HG03280 (cell line): ENCODE data around the gene CST3.

Experiments
- ATAC-seq: cut with Tn5 transposase; IDR thresholded peaks from one replicate; pipeline ENCODE4 v1.9.1; 2021; ENCODE audit warnings: mild to moderate bottlenecking, moderate library complexity; ENCODE audit not compliant: unreplicated experiment

Gene CST3

DNA sequence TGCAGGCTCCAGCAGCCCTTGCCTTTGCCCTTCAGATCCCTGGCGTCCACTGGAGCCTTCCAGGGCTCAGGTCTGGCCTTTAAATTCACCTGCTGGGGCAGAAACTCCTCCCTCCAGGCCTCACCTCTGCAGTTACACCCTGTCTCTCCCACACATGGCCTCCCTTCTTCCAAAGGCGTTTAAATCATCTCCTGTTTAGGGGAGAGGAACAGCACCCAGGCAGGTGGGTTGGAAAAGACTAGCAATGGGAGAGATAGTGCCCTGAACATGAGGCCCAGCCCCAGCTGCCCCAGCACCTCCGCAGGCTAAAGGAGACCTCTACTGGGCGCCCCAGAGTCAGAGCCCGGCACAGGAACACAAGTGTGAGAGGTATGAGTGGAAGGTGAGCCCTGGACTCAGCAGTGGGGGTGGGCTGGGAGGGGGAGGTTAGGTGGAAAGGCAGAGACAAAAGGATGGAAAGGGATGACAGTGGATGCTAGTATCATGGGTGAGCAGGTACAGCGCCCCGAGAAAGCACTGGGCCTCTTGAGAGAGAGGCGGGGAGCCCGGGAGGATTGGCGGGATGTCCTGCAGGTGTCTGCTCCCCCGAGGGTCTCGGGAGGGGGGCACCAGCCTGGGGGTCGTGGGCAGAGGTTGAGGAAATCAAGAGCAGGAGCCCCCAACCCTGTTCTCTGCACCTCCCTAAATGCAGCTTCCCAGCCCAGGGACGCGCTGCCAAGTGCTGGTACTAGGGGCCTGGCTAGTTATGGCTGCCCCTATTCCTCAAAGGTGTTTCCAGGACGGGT is 31.7 kb downstream of the CST3 start, which contains the start of gene CST9:
TSS of gene CST9 (minus strand) at position 51 of the 785 bp plus-strand sequence. CDS start 53 bp downstream, outside the sequence.
- ATAC-seq = no peak

GRCh38 chr20:23604306-23604705 is 33.4 kb downstream of the CST3 start:
- ATAC-seq = no peak

- no peak for ATAC-seq
Measured at GRCh38 chr20:23603321-23603720, 34.4 kb downstream of the CST3 start.

GRCh38 chr20:23602699-23603098 is 35.1 kb downstream of the CST3 start:
- no peak for ATAC-seq

DNA sequence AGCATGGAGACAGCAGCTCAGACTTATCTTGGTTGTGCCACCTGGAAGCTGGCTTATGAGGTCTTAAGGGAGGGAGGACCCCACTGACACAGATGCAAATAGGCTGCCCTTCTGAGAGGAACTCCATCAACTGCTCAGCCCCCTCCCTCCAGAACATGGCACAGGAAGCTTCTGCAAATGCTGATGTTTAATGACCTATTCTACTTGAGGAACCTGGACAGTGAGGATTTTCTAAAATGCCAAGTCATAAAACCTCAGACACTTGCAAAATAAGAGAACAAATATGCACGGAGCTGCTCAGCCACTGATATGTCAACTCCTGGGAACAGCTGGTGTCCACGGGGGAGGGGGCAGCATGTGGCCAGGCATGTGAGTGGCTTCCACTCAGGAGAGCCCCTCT is 35.5 kb downstream of the CST3 start:
- no peak for ATAC-seq

DNA sequence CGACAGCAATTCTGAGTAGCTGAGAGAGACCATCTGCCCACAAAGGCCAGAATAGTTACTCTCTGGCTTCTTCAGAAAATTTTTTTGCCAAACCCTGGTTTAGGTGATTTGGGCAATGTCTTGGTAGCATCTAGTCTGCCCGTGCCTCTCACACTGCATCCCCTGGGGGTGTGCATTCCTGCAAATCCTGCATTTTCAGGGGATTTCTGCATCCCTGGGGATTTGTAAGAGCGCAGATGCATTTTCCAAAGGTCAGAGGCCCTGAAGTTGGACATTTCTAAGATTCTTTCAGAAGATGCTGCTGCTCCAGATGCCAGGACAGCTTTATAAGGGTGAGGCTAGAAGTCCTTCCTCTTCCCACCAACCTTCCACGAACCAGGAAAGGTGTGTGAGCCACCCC is 36.0 kb downstream of the CST3 start:
- ATAC-seq = no peak

DNA sequence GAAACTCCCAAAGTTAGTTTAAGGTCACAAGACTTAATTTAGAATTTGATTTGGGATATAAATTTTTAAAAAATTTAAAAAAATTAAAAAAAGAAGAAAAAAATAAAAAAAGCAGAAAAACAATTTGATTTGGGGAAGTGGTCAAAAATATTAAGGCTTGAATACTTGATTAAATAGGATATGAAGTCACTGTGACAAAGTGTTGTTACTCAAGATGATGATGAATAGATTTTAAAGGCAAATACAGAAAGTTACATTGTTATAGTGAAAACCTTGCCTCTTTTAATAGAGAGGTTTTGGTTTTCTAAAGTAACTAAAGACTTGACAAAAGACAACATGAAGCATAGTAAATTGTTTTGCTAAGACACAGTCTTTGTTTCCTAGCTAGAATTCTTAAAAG is 39.3 kb downstream of the CST3 start:
- no peak for ATAC-seq

DNA sequence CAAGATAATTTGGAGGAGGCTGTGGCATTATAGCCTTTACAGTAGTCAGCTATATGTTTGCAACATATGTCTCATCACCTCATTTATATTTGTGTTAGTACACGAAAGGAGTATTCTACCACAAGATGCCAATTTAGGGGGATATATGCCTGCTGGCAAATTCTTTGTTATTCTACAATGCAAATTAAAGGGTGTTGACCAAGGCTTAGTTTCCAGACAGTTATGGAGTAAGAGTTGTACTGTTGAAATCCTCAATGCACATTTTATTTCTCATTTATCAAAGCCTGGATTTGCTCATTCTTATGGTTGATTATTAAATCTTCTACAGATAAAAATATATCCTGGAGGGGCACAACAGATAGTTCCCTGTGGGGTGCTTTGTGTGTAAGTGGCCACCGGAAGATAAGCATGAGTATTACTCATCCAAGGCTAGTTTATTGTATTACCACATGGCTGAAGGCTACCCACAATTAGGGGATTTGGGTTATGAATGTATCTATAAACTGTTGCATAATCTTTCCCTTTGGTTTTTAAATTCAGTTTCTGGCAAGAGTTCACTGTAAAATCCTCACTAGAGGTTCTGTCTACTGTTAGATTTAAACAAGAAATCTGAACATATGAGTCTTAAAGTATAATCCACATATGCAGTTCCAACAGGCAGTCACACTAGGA is 41.0 kb downstream of the CST3 start:
- ATAC-seq = no peak

GRCh38 chr20:23595941-23596340 is 41.8 kb downstream of the CST3 start:
- ATAC-seq = no peak

DNA sequence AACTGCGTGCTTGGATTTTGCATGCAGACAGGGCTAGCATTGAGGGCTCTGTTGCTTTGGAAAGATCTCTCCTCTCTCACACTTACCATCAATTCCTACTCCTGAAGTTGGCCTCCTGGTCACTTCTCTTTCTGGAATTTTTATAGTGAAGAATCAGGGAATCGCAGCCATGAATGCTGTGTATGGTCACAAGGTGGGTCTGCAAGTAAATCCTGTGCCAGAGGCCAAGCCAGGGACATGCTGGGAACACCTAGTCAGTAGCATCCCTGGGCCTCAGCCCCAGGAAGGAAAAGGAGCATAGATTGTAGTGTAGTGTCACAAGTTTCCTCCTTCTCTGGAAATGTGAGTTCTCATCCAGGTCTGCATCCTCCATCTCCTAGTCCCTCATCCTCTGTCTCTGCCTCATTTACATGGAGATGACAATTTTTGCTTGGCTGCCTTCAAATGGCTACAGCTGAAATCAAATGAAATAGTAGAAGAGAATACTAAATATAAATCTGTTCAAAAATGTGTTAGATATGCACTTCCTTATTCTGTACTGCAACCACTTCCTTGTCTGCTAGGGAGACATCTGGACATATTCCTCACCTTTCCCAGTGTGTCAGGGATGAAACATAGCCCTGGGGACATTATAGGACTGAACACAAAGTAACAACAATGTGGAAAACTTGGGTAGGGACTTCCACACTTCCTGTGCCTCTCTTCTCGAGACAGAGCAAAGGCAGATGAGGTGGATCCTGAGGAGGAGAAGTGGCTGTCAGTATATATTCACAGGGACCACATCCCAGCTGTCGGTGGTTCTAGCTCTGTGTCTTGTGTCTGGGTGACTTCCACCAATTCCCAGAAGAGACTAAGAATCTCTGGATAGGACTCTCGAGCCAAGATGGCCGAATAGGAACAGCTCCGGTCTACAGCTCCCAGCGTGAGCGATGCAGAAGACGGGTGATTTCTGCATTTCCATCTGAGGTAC is 49.0 kb downstream of the CST3 start:
- ATAC-seq = no peak

- ATAC-seq = no peak
Measured at GRCh38 chr20:23587631-23588030, 50.1 kb downstream of the CST3 start.

DNA sequence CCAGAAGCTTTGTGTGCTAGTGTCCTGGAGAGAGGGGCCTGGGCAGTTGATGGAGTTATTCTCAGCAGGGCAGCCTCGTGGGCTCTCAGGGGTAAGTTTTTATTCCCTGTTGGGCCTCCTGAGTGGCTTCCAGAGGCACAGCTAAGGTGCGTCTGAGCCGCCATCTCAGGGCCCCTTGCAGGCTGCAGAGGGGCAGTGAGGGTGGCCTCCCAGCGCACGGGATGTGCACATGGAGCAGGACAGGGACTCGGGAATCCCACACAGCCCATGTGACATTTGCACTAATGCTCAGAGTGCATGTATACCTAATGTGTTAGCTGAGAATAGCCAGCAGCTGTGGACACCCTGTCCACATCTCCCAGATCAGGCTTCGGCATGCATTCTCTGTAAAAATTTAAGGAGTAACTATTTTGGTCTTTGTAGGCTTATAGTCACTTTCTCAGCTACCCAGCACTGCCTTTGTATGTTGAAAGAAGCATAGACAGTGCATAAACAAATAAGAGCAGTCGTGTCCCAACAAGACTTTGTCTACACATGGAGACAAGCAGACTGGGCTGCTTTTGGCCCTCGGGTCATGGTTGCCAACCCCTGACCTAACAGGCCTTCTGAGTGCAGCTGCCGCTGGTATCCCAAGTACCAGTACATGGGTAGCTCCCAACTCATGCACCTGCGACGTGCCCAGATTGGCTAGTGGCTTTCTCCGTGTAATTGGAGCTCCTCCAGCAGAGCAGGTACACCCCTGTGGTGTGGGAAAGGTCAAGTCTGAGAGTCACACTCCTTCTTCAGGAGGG is 50.8 kb downstream of the CST3 start:
- no peak for ATAC-seq

DNA sequence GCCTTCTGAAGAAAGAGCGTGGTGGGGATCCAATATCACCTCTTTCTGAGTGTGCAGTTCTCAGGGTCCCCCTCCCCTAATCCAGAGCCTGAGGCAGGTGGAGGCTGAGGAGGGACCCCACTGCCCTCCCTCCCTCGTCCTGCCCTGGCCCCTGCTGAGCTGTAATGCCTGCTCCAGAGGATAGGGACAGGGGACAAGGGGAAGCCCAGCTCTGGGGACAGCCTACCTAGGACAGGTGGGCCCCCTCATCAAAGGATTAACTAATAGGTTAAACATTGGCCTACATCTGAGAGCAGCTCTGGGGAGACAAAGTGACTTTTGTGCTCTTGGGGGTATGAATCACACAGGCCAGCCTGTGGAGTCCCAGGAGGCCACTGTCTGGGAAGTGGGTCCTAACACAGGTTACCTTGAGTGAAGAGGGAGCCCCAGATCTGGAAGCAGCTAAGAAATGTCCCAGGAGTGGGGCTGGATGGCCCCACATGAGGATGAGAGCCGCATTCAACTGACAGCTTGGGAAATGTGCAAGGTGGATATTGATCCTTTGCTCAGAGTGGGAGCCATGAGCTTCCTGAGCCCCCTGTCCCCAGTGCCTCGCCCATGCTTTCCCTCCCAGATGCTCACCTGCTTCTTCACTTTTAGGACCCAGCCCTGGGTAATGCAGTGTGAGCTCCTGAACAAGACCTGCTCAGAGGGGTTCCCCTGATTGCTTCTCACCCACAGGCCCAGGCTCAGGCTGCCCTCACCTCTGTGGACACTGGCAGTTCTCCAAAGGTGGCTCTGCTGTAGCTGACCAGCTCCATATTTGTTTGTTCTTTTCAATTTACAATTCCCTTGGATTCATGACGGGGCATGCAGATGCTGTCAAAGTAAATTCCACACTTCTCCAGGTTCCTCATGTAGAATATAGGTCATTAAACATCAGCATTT is 51.7 kb downstream of the CST3 start:
- ATAC-seq = no peak

- no peak for ATAC-seq
Measured at GRCh38 chr20:23585449-23585807, 52.3 kb downstream of the CST3 start.

DNA sequence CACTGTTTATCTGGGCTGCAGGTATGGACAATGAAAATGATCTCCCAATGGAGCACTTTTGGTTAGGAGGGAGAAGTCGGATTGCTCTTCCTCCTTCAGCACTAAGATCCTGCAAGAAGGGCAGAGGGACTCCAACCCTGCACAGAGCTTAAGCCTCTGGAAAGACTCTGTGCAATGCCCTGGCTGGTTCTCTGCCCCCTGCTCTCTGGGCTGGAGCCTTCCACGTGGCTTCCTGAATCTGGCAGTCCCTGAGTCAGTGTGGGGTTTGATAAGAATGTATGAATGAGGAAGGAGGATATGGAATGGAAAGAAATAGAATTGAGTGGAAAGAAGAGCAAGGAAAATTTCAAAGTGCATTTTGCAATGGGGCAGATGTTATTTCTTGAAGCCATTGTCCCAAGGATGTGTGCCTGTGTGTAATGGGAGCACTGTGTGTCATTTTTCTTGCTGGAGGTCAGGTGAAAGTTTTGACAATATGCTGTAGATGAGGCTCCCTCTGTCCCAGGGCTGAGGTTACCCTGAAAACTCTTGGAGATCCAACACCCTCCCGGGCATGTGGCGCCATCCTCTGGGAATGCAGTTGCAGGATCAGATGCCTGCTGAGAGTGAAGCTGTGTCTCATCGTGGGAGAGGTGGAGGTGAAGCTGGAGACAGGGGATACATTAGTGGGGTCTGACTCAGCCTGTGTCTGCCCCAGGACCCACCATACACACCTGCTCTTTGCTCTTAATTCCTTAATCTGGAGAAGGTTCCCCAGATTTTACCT is 53.1 kb downstream of the CST3 start:
- no peak for ATAC-seq
